ENCODE results near the gene DMBT1.

The DMBT1 gene

GRCh38 chr10:122560279-122560804 is at the start of gene DMBT1:
Gene DMBT1, plus strand, starts transcription at chr10:122560754. Its CDS starts 17 bp downstream, at chr10:122560771.
- TF ChIP-seq CTCF (conservative IDR thresholded peaks at IDR 0.05) = no peak
- no peak for TF ChIP-seq ZFX (IDR thresholded peaks at IDR 0.05)
- H3K27ac ChIP-seq = no peak within 1 kb of the TSS; the same call in 1 of the 2 replicates

- no peak overlapping the region for H3K27ac ChIP-seq
- TF ChIP-seq CTCF (conservative IDR thresholded peaks at IDR 0.05) (no peak), ZFX (IDR thresholded peaks at IDR 0.05) (no peak)
These were observed 47.5 kb upstream of the DMBT1 start for GRCh38 chr10:122513053-122513452.

GRCh38 chr10:122514045-122514840 is 46.3 kb upstream of the DMBT1 start:
- no peak overlapping the region for H3K27ac ChIP-seq
- TF ChIP-seq CTCF (conservative IDR thresholded peaks at IDR 0.05) = no peak
- no peak for TF ChIP-seq ZFX (IDR thresholded peaks at IDR 0.05)

GRCh38 chr10:122515022-122515424 is 45.5 kb upstream of the DMBT1 start:
- TF ChIP-seq ZFX (IDR thresholded peaks at IDR 0.05) = no peak
- TF ChIP-seq CTCF (conservative IDR thresholded peaks at IDR 0.05) = no peak
- no peak overlapping the region for H3K27ac ChIP-seq

GRCh38 chr10:122515588-122516231 is 44.8 kb upstream of the DMBT1 start:
- TF ChIP-seq CTCF (conservative IDR thresholded peaks at IDR 0.05) (no peak), ZFX (IDR thresholded peaks at IDR 0.05) (no peak)

GRCh38 chr10:122516734-122517133 is 43.8 kb upstream of the DMBT1 start:
- H3K27ac ChIP-seq = no peak overlapping the region

More at GRCh38 chr10:122515588-122516231, 44.8 kb upstream of the DMBT1 start:
- no peak overlapping the region for H3K27ac ChIP-seq

More at GRCh38 chr10:122516734-122517133, 43.8 kb upstream of the DMBT1 start:
- TF ChIP-seq CTCF (conservative IDR thresholded peaks at IDR 0.05) = no peak
- no peak for TF ChIP-seq ZFX (IDR thresholded peaks at IDR 0.05)
